ENCODE measurements around the gene TRRAP. TPM values are rescaled to one million over a fixed set of nuclear protein-coding genes. Genes with fewer than 3 reads are reported as not detected.

The TRRAP gene
- total and polyA plus RNA-seq, 2 experiments from 2014 or later = 14.9 to 58.7 TPM

- ATAC-seq (no peak), DNase-seq (ENCODE audit: low spot score) (no peak)
- no peak overlapping the region for H3K4me3 Mint-ChIP-seq
- Histone ChIP-seq H3K4me2 (no peak overlapping the region), H4K20me1 (replicated peaks; ENCODE audit: insufficient read depth) (no peaks in the 10 kb centered on the region; the same call in 1 of the 2 replicates), H3K27me3 (ENCODE audit: insufficient read depth) (no peaks in the 10 kb centered on the region), H3K36me3 (ENCODE audit: insufficient read depth) (peaks cover 4% of the 10 kb centered on the region; the same call in 1 of the 2 replicates), H3K9me2 (ENCODE audit: insufficient read depth) (no peaks in the 10 kb centered on the region), H3K4me3 (no peak overlapping the region), H2AFZ (no peak overlapping the region), H3K27ac (ENCODE audit: low read depth) (no peak overlapping the region), H3F3A (replicated peaks; ENCODE audit: low read depth) (no peaks in the 10 kb centered on the region), H3K79me2 (replicated peaks; ENCODE audit: insufficient read depth) (no peaks in the 10 kb centered on the region), H3K4me1 (ENCODE audit: insufficient read depth) (no peaks in the 10 kb centered on the region)
- H3K27me3 Mint-ChIP-seq (ENCODE audit: insufficient read depth, low read depth, poor library complexity) = peaks cover 6% of the 10 kb centered on the region
- no peak overlapping the region for H3K27ac Mint-ChIP-seq
- H3K9me3 Mint-ChIP-seq = no peaks in the 10 kb centered on the region
- H3K36me3 Mint-ChIP-seq (ENCODE audit: low read depth) = peaks cover 70% of the 10 kb centered on the region
- TF ChIP-seq ZNF462 (CRISPR knock-in tag; IDR thresholded peaks at IDR 0.05) = no peak
- no peak for TF ChIP-seq JUNB (IDR thresholded peaks at IDR 0.05; ENCODE audit: unreplicated experiment)
- no peak for TF ChIP-seq ZNF331 (CRISPR knock-in tag; IDR thresholded peaks at IDR 0.05; ENCODE audit: low read depth)
- TF ChIP-seq ETS1 (IDR thresholded peaks at IDR 0.05) = no peak
- TF ChIP-seq POLR2AphosphoS5 (IDR thresholded peaks at IDR 0.05; ENCODE audit: low read depth) = no peak
- TF ChIP-seq CREB1 (CRISPR knock-in tag; IDR thresholded peaks at IDR 0.05; ENCODE audit: low read depth) = no peak
- no peak for TF ChIP-seq CTCF (conservative IDR thresholded peaks at IDR 0.05; ENCODE audit: low read depth in 2 of 2)
- TF ChIP-seq STAT1 (IDR thresholded peaks at IDR 0.05; ENCODE audit: unreplicated experiment) = no peak
- no peak for TF ChIP-seq NANOG (IDR thresholded peaks at IDR 0.05; ENCODE audit: borderline replicate concordance)
- TF ChIP-seq EZH2phosphoT487 (IDR thresholded peaks at IDR 0.05; ENCODE audit: unreplicated experiment) = no peak
- TF ChIP-seq ZNF114 (CRISPR knock-in tag; IDR thresholded peaks at IDR 0.05) = no peak
- no peak for TF ChIP-seq EZH2 (IDR thresholded peaks at IDR 0.05; ENCODE audit: low read depth, unreplicated experiment)
- no peaks in the 10 kb centered on the region; the same call in 2 of the 3 replicates for H3K4me1 Mint-ChIP-seq
Observed at GRCh38 chr7:99005776-99006175, 127.4 kb downstream of the TRRAP start.

Data from GM23338 (cell line).